GM19240 (cell line): ENCODE data around the gene CIDEB.
A peak's percentile ranks its signal among the peaks of the same experiment; 100 is the strongest.
"Not testable (repeated sequence)": the region's sequence is repeated elsewhere in the genome, so short reads cannot be mapped to it uniquely, and the experiment has no call there.

Experiments
- DNase-seq: peaks from one replicate; pipeline ENCODE4 v3.0.0; 2011; ENCODE audit warnings: low spot score; ENCODE audit not compliant: insufficient read length

CIDEB gene

GRCh38 chr14:24332268-24332993 is 24.7 kb upstream of the CIDEB start:
- peak; percentile 85 for DNase-seq

DNA sequence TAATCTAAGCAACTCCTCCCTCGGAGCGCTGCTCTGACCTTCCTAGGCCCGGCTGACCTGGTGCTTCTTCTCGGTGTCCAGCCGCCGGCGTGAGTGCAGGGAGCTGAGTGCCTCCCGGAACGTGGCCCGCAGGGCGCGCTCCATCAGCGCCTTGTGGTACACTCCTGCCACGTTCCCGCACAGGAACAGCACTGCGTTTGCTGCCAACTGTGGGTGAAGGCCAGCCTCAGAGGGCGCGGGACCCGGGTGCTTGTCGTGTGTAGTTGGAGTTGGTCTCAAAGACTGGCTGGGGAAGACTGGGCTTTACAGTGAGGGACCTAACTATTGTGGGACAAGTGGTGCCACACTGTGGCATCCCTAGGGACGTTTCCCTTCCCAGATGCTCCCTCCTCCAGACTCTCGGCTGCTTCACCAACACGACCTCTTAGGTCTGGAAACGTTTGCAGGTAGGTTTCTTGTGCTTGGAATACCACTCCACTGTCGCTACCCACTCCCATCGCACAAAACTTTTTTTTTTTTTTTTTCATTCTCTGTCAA is 24.0 kb upstream of the CIDEB start:
- DNase-seq, result no peak

DNA sequence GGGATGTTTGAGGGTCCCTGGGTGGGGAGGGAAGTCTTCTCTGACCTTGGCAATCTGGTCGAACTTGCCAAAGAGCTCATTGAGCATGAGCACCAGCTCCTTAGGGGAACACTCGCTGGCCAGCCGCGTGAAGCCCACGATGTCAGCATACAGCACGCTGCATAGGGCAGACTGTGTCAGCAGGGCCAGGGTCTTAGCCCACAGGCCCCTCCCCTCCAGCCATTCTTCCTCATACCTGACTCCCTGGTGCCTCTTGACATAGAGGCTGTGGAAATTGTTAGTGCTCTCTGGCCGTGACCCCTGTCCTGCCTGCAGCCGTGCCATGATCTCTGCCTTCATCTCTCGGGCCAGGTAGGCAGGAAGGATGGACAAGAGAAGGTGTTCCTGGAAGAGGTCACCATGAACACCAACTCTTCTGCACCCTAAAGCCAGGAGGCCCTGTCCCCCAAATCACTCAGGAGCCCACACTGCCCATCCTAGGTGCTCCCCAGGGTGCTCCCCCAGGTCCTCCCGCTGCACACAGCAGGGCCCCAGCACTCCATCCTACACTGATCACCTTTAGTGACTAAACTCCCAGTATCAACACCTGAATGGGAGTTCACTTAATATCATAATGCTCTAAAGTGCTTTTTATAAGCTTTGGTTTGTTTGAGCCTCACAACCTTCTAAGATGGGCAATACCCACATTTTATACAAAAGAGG is 23.3 kb upstream of the CIDEB start:
- DNase-seq, result no peak

DNA sequence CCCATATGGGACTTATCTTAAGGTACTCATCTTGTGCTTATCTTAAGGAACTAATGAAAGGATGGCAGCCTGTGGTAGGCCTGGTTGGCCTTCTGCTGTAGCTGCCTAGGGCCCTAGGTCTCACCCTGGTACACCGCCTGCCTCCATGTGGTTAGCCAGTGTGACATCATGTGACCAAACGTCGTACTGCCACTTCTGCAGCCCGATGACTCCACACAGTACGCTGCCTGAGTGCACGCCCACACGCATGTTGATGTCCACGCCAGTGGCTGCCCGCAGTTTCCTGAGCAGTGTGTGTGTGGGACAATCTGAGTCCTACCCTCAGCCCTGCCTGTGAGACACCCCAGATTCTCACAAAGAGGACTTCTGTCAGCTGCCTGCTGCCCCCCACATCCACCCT is 22.0 kb upstream of the CIDEB start:
- no peak for DNase-seq

DNA sequence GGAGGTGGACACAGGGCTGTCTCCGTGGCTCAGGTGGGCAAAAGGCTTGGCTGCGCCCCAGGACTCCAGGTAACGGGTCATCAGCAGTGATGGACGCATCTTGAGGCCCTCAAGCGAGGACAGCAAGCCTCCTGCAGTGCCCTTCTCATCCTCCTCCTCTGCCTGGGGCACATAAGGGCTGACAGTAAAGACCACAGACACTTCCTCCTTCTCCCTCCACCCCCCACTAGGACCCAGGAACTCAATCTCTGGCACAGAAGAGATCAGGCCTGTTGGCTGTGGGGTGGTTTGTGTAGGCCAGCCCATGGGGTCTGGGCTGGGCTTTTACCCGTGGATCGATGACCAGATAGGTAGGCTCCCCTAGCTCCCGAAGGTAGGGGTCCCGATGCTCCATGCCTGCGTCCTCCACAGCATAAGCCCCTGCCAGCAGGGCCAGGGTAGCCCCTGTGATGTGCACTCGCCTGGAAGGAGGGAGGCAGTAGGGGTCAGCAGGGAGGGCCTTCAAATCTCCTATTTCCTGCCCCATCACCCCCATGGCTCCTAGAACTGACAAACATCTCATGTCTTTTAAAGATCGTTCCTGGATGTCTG is 21.4 kb upstream of the CIDEB start:
- DNase-seq, result no peak

GRCh38 chr14:24327914-24328313 is 20.1 kb upstream of the CIDEB start:
- not testable (repeated sequence) for DNase-seq

DNA sequence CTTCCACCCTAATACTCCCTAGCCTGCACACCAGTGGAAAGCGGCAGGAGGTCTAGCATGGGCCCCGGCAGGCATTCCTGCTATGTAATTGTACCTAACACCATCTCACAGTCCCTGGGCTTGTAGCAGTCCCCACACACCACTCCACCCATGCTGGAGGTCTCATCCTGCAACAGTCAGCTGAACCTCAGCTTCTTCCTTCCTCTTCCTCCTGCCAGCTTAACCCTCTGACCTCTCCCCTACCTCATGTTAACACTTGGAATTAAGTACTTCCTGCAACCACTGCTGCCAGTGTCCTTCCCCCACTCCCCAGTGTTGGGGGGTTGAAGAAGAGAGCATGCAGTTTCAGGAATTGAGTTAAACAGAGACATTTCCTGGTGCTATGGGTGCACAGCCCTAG is 19.5 kb upstream of the CIDEB start:
- no peak for DNase-seq

GRCh38 chr14:24325963-24326362 is 18.2 kb upstream of the CIDEB start:
- no peak for DNase-seq

GRCh38 chr14:24325041-24325530 is 17.3 kb upstream of the CIDEB start:
- DNase-seq, result no peak

- DNase-seq, result no peak
Measured at GRCh38 chr14:24324024-24324423, 16.2 kb upstream of the CIDEB start.

- DNase-seq, result no peak
Measured at GRCh38 chr14:24323341-24323740, 15.6 kb upstream of the CIDEB start.

DNA sequence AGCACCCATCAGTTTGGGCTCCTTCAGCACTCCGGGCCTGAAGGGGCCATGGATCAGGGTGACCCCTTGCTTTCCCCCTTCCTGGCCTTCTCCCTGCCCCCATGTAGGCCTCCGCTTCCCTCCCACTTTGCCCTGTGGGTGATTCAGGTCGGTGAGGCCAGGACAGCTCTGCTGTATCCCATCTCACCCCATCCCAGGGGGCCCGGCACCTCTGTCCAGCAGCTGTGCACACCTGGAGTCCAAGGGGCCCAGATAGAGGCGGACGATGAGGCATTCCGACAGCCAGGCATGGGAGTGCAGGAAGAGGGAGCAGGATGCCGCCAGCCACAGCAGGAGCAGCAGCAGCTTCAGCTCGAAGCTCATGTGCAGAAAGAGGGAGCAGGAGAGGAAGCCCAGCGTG is 14.9 kb upstream of the CIDEB start:
- DNase-seq, result no peak

DNA sequence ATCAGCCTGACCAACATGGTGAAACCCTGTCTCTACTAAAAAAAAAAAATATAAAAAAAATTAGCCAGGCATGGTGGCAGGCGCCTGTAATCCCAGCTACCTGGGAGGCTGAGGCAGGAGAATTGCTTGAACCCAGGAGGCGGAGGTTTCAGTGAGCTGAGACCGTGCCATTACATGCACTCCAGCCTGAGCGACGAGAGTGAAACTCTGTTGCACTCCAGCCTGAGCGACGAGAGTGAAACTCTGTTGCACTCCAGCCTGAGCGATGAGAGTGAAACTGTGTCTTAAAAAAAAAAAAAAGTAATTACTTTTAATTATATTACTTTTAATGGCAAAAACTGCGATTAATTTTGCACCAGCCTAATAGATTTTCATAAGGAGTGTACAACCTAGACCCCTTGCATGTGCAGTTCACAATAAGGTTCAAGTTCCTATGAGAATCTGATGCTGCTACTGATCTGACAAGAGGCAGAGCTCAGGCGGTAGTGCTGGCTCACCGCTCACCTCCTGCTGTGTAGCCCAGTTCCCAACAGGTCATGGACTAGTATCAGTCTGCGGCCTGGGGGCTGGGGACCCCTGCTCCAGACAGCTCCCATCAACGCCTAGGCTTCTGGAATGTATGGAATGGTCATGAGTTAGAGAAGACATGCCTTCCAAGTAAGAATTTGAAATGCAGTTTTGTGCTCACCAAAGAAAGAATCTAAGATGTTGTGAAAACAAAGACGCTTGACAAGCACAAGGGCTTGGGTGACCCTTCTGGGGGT is 13.6 kb upstream of the CIDEB start:
- DNase-seq, result no peak

DNA sequence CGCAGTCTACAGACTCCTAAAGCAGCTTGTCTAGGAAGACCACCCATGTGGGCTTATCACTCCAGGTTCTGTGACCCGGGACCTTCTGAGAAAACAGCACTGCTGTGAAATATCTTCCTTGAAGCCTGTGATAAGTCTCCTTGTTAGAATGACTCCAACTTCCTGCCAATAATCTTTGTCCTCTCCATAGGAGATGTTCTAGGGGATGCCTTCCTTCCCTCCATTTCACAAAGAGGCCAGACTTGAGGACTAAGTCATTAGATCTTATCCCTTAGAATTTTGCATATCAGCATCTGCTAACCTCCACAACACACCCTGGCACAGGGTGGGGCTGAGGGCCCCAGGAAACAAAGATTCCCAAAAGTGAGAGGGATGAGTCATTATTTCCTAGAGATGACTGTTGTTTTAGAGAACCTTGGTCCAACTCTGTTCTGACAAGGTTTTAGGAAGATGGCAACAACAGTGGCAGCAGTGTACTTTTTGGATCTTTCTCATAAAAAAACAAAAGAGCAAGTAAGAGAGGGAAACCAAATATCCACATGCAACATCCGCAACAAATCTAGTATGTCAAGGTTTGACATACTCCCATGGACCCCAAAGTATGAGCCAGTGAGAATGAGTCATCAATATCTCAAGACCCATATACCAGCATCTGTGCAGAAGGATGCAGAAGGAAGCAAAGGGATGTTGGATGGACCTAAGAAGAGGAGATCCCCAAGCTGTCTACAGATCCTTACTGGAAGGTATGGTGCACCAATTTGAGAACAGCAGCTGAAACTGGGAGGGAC is 9.6 kb upstream of the CIDEB start:
- DNase-seq, result no peak

DNA sequence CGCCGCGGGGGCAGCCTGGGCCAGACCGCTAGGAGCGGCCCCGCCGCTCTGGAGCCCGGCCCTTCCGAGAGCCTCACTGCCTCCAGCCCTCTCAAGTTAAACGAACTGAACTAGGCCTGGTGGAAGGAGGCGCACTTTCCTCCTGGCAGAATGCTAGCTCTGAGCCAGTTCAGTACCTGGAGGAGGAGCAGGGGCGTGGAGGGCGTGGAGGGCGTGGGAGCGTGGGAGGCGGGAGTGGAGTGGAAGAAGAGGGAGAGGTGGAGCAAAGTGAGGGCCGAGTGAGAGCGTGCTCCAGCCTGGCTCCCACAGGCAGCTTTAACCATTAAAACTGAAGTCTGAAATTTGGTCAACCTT is 8.8 kb upstream of the CIDEB start:
- DNase-seq, result no peak

- no peak for DNase-seq
Measured at GRCh38 chr14:24315807-24316596, 8.2 kb upstream of the CIDEB start.

DNA sequence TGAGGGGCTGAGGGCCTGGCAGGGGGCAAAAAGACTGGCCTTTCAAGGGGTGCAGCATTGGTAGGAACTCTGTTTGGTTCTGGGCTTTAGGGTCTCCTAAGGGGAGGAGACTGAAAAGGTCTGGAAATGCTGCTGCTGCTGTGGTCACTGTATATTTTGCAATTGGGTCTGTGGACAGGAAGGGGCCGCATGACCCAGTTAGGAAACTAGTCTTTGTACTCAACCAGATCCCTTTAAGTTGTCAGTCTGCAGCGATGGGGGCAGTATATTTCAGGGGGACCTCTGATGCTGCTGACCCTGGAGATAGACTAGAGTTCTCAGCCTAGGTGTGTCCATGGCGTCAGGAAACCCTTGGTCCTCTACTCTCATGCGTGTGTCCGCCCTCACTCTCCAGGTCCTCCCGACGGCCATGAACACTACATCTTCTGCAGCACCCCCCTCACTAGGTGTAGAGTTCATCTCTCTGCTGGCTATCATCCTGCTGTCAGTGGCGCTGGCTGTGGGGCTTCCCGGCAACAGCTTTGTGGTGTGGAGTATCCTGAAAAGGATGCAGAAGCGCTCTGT is 7.5 kb upstream of the CIDEB start:
- no peak for DNase-seq

- no peak for DNase-seq
Measured at GRCh38 chr14:24314377-24315193, 6.8 kb upstream of the CIDEB start.

DNA sequence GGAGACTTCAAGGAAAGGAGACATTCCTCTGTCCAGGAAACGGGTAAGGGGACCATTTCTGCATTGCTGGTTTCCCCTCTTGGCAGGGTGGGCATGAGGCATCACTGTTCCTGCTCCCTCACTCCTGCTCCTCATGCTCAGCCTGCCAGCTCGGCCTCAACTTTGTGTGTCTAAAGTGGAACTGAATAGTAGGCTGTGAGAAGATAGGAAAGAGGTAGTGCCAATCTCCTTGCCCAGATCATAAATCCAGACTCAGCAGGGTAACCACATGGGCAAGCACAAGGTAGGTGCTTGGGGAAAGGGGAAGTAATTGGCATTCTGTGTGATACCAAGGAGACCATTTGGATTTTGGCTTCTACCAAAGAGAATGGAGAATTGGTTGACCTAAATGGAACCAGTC is 6.1 kb upstream of the CIDEB start:
- no peak for DNase-seq
